B cell (primary cell): ENCODE data around the gene PHIP. TPM values are rescaled to one million over a fixed set of nuclear protein-coding genes. Genes with fewer than 3 reads are reported as not detected.
A peak's percentile ranks its signal among the peaks of the same experiment; 100 is the strongest.

Experiments used
- ATAC-seq: fragments of 200-7000 bp; cut with Tn5 transposase; one replicate; pipeline ENCODE4 v1.10.0; 2021; ENCODE audit warnings: low read depth, mild to moderate bottlenecking, moderate number of reproducible peaks, moderate library complexity
- CTCF ChIA-PET: fragments of 350-600 bp; sonication (Branson Sonifier 250); formaldehyde crosslinking; loops from one replicate; lab custom pipeline; 2021; ENCODE audit warnings: antibody characterized with exemption, inconsistent platforms; lab: Charles Lee
- POLR2A ChIA-PET: fragments of 350-600 bp; sonication (Branson Sonifier 250); formaldehyde crosslinking; loops from one replicate; lab custom pipeline; 2021; ENCODE audit warnings: antibody characterized with exemption; lab: Charles Lee
- DNase-seq: peaks from one replicate; pipeline ENCODE4 v3.0.0; 2013
- H2AFZ ChIP-seq: 2 replicates; pipeline ENCODE4 v1.6.1; 2012; ENCODE audit warnings: mild to moderate bottlenecking, low read depth, low read length; ENCODE audit not compliant: insufficient read depth, poor library complexity, severe bottlenecking
- H3K27ac ChIP-seq, 2 donors: 1 replicate in 1 of 2; 2 replicates in 1 of 2; pipeline ENCODE4 v1.5.1; 2012 to 2013; ENCODE audit warnings: low read length in 2 of 2, mild to moderate bottlenecking in 2 of 2, moderate library complexity in 1 of 2
- H3K27me3 ChIP-seq, 4 experiments: fragments of 200-600 bp in 1 of 4; sonication (generic) in 1 of 4; replicated peaks in 1 of 4; 1 replicate in 2 of 4; 2 replicates in 2 of 4; pipeline versions ENCODE4 v1.6.1 to v1.7.0; 2013 to 2016; ENCODE audit warnings: low read length in 3 of 4, mild to moderate bottlenecking in 2 of 4, mixed read lengths in 1 of 4, moderate library complexity in 1 of 4; ENCODE audit not compliant: insufficient read depth in 4 of 4, control insufficient read depth in 3 of 4; ENCODE audit errors: control extremely low read depth in 1 of 4
- H3K36me3 ChIP-seq, 2 experiments: replicated peaks in 1 of 2; 1 replicate in 1 of 2; 2 replicates in 1 of 2; pipeline versions ENCODE4 v1.6.1 to v1.7.1; 2013; ENCODE audit warnings: low read length in 1 of 2; ENCODE audit not compliant: insufficient read depth in 2 of 2, control insufficient read depth in 1 of 2; ENCODE audit errors: control extremely low read depth in 1 of 2, extremely low read depth in 1 of 2
- H3K4me1 ChIP-seq, 2 donors: fragments of 200-600 bp in 1 of 2; sonication (generic) in 1 of 2; 1 replicate in 1 of 2; 2 replicates in 1 of 2; pipeline versions ENCODE4 v1.5.1 to v1.6.1; 2013 to 2017; ENCODE audit warnings: low read length in 2 of 2; ENCODE audit not compliant: control insufficient read depth in 2 of 2, insufficient read depth in 2 of 2
- H3K4me2 ChIP-seq: replicated peaks from 2 replicates; pipeline ENCODE3; 2012; ENCODE audit warnings: mild to moderate bottlenecking, low read depth, low read length; ENCODE audit not compliant: poor library complexity, severe bottlenecking
- H3K4me3 ChIP-seq, 5 experiments: fragments of 200-600 bp in 1 of 5; sonication (generic) in 1 of 5; 1 replicate in 3 of 5; 2 replicates in 2 of 5; pipeline versions ENCODE4 v1.5.1 to v1.7.0; 2011 to 2016; ENCODE audit warnings: low read length in 4 of 5, mild to moderate bottlenecking in 4 of 5, low read depth in 2 of 5, control low read depth in 1 of 5, moderate library complexity in 1 of 5; ENCODE audit not compliant: insufficient read depth in 1 of 5; ENCODE audit errors: control extremely low read depth in 1 of 5, extremely low read depth in 1 of 5
- H3K79me2 ChIP-seq: fragments of 200-600 bp; sonication (generic); one replicate; pipeline ENCODE4 v1.6.0; 2016; ENCODE audit warnings: low read length; ENCODE audit not compliant: control insufficient read depth, insufficient read depth
- H3K9ac ChIP-seq: fragments of 200-600 bp; sonication (generic); 2 replicates; pipeline ENCODE4 v1.6.1; 2017; ENCODE audit warnings: mild to moderate bottlenecking, low read length, moderate library complexity
- H3K9me3 ChIP-seq, 3 donors: one replicate each; pipeline versions ENCODE4 v1.6.1 to v1.7.1; 2013; ENCODE audit warnings: low read length in 2 of 3; ENCODE audit not compliant: control insufficient read depth in 2 of 3, insufficient read depth in 1 of 3; ENCODE audit errors: control extremely low read depth in 1 of 3
- H4K20me1 ChIP-seq: 2 replicates; pipeline ENCODE4 v1.6.0; 2012; ENCODE audit warnings: mild to moderate bottlenecking, low read length; ENCODE audit not compliant: insufficient read depth, control insufficient read depth, poor library complexity, severe bottlenecking
- H3K27ac Mint-ChIP-seq: one replicate; pipeline ENCODE4 v1.8.0; 2021; ENCODE audit warnings: mixed read lengths
- H3K27me3 Mint-ChIP-seq: one replicate; pipeline ENCODE4 v1.8.0; 2021; ENCODE audit warnings: mixed read lengths
- H3K4me1 Mint-ChIP-seq: one replicate; pipeline ENCODE4 v1.8.0; 2021; ENCODE audit warnings: mixed read lengths
- H3K4me3 Mint-ChIP-seq: one replicate; pipeline ENCODE4 v1.8.0; 2021; ENCODE audit warnings: mixed read lengths
- H3K9me3 Mint-ChIP-seq: one replicate; pipeline ENCODE4 v1.8.0; 2022; ENCODE audit warnings: mixed read lengths; ENCODE audit not compliant: insufficient read depth
- EZH2 ChIP-seq: IDR thresholded peaks from 2 replicates; pipeline ENCODE4 v1.6.1; 2012; ENCODE audit warnings: borderline replicate concordance, low read depth, mild to moderate bottlenecking, moderate library complexity, low read length; ENCODE audit not compliant: insufficient read depth, poor library complexity, severe bottlenecking
- WGBS: methylation state at CpG from one replicate; pipeline ENCODE4 v1.1.5; 2013; ENCODE audit warnings: missing lambda C conversion rate; ENCODE audit not compliant: insufficient coverage; 5-methylcytosine and 5-hydroxymethylcytosine counted together
- intact Hi-C: fragments of 100-400 bp; cut with micrococcal nuclease; formaldehyde crosslinking; loops from one replicate; pipeline ENCODE4 v1.10.0; 2022
- polyA plus RNA-seq: library from polyadenylated mRNA; depleted of rRNA; stranded (reverse); fragments of >200 nt; gene quantifications from 2 replicates; pipeline ENCODE4 v1.2.3, GENCODE V29; 2012
- total RNA-seq, 2 donors: library from RNA; stranded (reverse); fragments of 120-200 nt in 1 of 2; gene quantifications; 1 replicate in 1 of 2; 2 replicates in 1 of 2; pipeline versions ENCODE4 v1.2.3 to v1.2.4, GENCODE V29; 2013 to 2022
- TF ChIP-seq, protein P1 (sequence below): fragments of 200-600 bp; IDR thresholded peaks from one replicate; pipeline ENCODE4 v1.8.0; 2022; ENCODE audit warnings: antibody characterized with exemption, mild to moderate bottlenecking

Gene PHIP
- total and polyA plus RNA-seq, 2 donors (not counting 1 experiment from before 2014, with no cell fraction given): 7.4 to 52.7 TPM

DNA sequence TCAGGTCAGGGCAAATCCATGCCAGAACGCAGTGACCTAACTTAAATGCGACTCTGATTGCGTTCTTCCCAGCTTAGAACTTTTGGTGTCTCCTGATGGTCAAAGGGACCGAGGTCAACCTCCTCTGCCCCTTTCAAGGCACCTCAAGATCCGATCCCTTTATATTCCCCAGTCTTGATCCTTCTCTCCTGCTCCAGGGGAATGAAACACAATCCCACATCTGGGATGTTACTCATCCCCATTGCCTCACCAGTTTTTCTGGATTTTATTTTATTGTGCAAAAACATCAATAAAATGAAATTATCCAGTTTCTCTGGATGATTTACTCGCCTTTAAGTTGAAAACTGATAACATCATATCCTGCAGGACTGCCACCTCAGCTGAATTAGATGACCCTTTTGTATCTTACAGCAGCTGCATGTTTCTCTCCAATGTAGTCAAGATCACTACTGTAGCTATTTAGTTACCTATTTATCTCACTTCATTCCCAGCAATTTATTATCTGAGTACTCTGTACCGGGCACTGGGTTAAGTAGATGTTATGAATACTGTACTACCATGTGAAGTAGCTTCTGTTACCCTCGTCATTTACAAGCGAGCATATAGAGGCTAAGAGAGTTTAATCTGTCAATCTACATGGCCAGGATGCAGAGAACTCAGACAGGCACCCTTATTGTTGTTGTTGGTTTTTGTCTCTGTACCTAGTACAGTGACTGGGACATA lies 166.7 kb downstream of the PHIP start:
- H3K9me3 ChIP-seq: peaks cover 0 to 3% (median 0%) of the 10 kb centered on the region in 3 donors
- H3K27me3 ChIP-seq: peaks cover 0 to 21% (median 8%) of the 10 kb centered on the region in 4 experiments
- TF ChIP-seq, protein P1, sequence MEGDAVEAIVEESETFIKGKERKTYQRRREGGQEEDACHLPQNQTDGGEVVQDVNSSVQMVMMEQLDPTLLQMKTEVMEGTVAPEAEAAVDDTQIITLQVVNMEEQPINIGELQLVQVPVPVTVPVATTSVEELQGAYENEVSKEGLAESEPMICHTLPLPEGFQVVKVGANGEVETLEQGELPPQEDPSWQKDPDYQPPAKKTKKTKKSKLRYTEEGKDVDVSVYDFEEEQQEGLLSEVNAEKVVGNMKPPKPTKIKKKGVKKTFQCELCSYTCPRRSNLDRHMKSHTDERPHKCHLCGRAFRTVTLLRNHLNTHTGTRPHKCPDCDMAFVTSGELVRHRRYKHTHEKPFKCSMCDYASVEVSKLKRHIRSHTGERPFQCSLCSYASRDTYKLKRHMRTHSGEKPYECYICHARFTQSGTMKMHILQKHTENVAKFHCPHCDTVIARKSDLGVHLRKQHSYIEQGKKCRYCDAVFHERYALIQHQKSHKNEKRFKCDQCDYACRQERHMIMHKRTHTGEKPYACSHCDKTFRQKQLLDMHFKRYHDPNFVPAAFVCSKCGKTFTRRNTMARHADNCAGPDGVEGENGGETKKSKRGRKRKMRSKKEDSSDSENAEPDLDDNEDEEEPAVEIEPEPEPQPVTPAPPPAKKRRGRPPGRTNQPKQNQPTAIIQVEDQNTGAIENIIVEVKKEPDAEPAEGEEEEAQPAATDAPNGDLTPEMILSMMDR: no peak
- TF ChIP-seq EZH2: no peak
- no peak overlapping the region for H3K4me2 ChIP-seq
- H3K36me3 ChIP-seq: no peaks in the 10 kb centered on the region
- Mint-ChIP-seq H3K27me3 (peaks cover 30% of the 10 kb centered on the region), H3K9me3 (peaks cover under 1% of the 10 kb centered on the region), H3K4me3 (peak overlapping the region; percentile 24), H3K27ac (no peak overlapping the region), H3K4me1 (peaks cover 19% of the 10 kb centered on the region)
- CTCF ChIA-PET: no interaction called here
- POLR2A ChIA-PET: no interaction called here
- no peak overlapping the region for H2AFZ ChIP-seq
- no peaks in the 10 kb centered on the region for H3K79me2 ChIP-seq
- intact Hi-C loops: no loop called here
- 88% methylated on average over 8 of the region's 9 CpGs for WGBS
- DNase-seq: no peak
- no peak overlapping the region for H3K27ac ChIP-seq
- H3K4me3 ChIP-seq: no peak overlapping the region
- H4K20me1 ChIP-seq: no peaks in the 10 kb centered on the region
- peaks cover 9% of the 10 kb centered on the region in 2 donors for H3K4me1 ChIP-seq
- no peak overlapping the region for H3K9ac ChIP-seq
- ATAC-seq: no peak

DNA sequence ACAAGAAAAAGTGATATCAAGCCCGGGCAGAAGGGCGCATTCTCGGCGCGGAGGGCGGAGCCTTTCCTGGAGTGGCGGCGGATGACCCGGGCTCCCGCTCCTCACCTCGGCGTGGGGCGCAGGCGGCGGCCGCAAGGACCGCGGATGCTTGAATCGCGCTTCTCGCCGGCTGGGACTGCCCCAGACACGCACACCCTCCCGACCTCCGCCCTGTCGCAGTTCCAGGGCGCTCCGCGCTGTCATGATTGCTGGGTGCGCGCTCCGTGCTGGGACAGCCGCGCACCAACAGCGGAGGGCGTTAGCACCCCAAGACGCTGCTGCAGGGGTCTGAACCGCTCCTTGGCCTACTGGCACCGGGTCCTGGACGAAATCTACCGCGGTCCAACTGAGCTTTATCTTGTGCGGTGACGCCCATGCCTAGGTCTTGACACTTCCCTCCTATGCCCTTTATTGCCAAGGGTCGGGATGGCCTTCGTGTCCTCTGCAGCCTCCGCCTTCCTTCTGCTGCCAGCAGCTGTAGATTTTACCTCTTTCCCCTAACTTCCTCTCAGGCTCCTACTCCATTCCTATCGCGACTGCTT lies 167.4 kb downstream of the PHIP start:
- Mint-ChIP-seq H3K27me3 (peaks cover 30% of the 10 kb centered on the region), H3K4me3 (peak overlapping the region; percentile 24), H3K27ac (no peak overlapping the region), H3K4me1 (peaks cover 19% of the 10 kb centered on the region), H3K9me3 (no peaks in the 10 kb centered on the region)
- no peak for ATAC-seq
- TF ChIP-seq, protein P1: no peak
- no peak for TF ChIP-seq EZH2
- intact Hi-C loops: no loop called here
- no peaks in the 10 kb centered on the region for H4K20me1 ChIP-seq
- H3K27ac ChIP-seq: no peak overlapping the region
- H3K9me3 ChIP-seq: peaks cover 0 to 3% (median 0%) of the 10 kb centered on the region in 3 donors
- peak; percentile 5 for DNase-seq
- peak overlapping the region in 2 of 5 experiments; percentile 8 to 28 for H3K4me3 ChIP-seq
- H3K36me3 ChIP-seq: no peaks in the 10 kb centered on the region
- H3K4me2 ChIP-seq: peak overlapping the region; percentile 59
- no peak overlapping the region for H2AFZ ChIP-seq
- ChIA-PET CTCF (no interaction called here), POLR2A (no interaction called here)
- WGBS: 7% methylated on average over 49 of the region's 49 CpGs
- H3K4me1 ChIP-seq: peaks cover 9% of the 10 kb centered on the region in 2 donors
- H3K27me3 ChIP-seq: peaks cover 0 to 21% (median 8%) of the 10 kb centered on the region in 4 experiments
- no peak overlapping the region for H3K9ac ChIP-seq
- no peaks in the 10 kb centered on the region for H3K79me2 ChIP-seq
